HEK293 (cell line): ENCODE results near the gene DCTN2.
A peak's percentile ranks its signal among the peaks of the same experiment; 100 is the strongest.

Experiments used
- CTCF ChIA-PET: fragments of 350-600 bp; formaldehyde crosslinking; extraction: SDS; loops from one replicate; lab custom pipeline; 2021; ENCODE audit warnings: antibody characterized with exemption; lab: Yijun Ruan, JAX
- POLR2A ChIA-PET: fragments of 300-600 bp; formaldehyde crosslinking; extraction: SDS; loops from one replicate; lab custom pipeline; 2020; ENCODE audit warnings: antibody characterized with exemption, inconsistent platforms; lab: Yijun Ruan, JAX
- H3K27ac ChIP-seq: fragments of 200-500 bp; sonication (Bioruptor generic); 2 replicates; pipeline ENCODE4 v1.5.1; 2014; ENCODE audit warnings: low read depth, low read length, control low read depth, inconsistent platforms; ENCODE audit errors: extremely low read depth
- H3K36me3 ChIP-seq, 2 experiments: fragments of 200-500 bp in 1 of 2; sonication (Bioruptor generic) in 1 of 2; 1 replicate in 1 of 2; 2 replicates in 1 of 2; pipeline ENCODE4 v1.5.1; 2014 to 2017; ENCODE audit warnings: inconsistent platforms in 2 of 2, low read length in 2 of 2; ENCODE audit not compliant: control insufficient read depth in 2 of 2, insufficient read depth in 1 of 2
- H3K4me1 ChIP-seq: fragments of 200-500 bp; sonication (Bioruptor generic); 2 replicates; pipeline ENCODE4 v1.5.1; 2014; ENCODE audit warnings: mild to moderate bottlenecking, low read length, inconsistent platforms; ENCODE audit not compliant: control insufficient read depth, insufficient read depth
- H3K4me3 ChIP-seq: 2 replicates; pipeline ENCODE4 v1.5.1; 2011; ENCODE audit warnings: low read depth, mild to moderate bottlenecking, control low read depth, low read length, moderate library complexity
- H3K9me3 ChIP-seq: fragments of 200-500 bp; sonication (Bioruptor generic); 2 replicates; pipeline ENCODE4 v1.5.1; 2014; ENCODE audit warnings: low read depth, low read length, inconsistent platforms; ENCODE audit not compliant: control insufficient read depth, insufficient read depth
- BCL11A ChIP-seq: fragments of 450-650 bp; formaldehyde crosslinking; IDR thresholded peaks from 2 replicates; pipeline ENCODE4 v1.5.1; 2016; ENCODE audit warnings: low read depth, missing biosample characterization, missing genetic modification characterization
- EGR2 ChIP-seq: fragments of 450-650 bp; formaldehyde crosslinking; IDR thresholded peaks from 2 replicates; pipeline ENCODE4 v1.5.1; 2016; ENCODE audit warnings: low read depth, missing biosample characterization, missing genetic modification characterization
- HIC1 ChIP-seq: fragments of 450-650 bp; formaldehyde crosslinking; IDR thresholded peaks from 2 replicates; pipeline ENCODE4 v1.5.1; 2016; ENCODE audit warnings: missing biosample characterization, missing genetic modification characterization
- KLF1 ChIP-seq: fragments of 450-650 bp; formaldehyde crosslinking; IDR thresholded peaks from 2 replicates; pipeline ENCODE4 v1.5.1; 2016; ENCODE audit warnings: missing biosample characterization, missing genetic modification characterization
- MEIS1 ChIP-seq: sonication (generic); formaldehyde crosslinking; IDR thresholded peaks from 2 replicates; pipeline ENCODE4 v1.8.1; 2022; ENCODE audit warnings: missing genetic modification reagents, mild to moderate bottlenecking, borderline replicate concordance
- OVOL3 ChIP-seq: fragments of 450-650 bp; formaldehyde crosslinking; IDR thresholded peaks from 2 replicates; pipeline ENCODE4 v1.5.1; 2016; ENCODE audit warnings: missing biosample characterization, missing genetic modification characterization
- PRDM1 ChIP-seq: fragments of 450-650 bp; formaldehyde crosslinking; IDR thresholded peaks from 2 replicates; pipeline ENCODE4; 2016; ENCODE audit warnings: missing biosample characterization, missing genetic modification characterization
- ZBTB17 ChIP-seq: fragments of 450-650 bp; formaldehyde crosslinking; IDR thresholded peaks from 2 replicates; pipeline ENCODE4 v1.5.1; 2016; ENCODE audit warnings: missing biosample characterization, missing genetic modification characterization
- ZFHX2 ChIP-seq: fragments of 450-650 bp; formaldehyde crosslinking; conservative IDR thresholded peaks from 2 replicates; pipeline ENCODE4 v1.5.1; 2016; ENCODE audit warnings: missing biosample characterization, missing genetic modification characterization
- ZNF146 ChIP-seq: fragments of 450-650 bp; formaldehyde crosslinking; IDR thresholded peaks from 2 replicates; pipeline ENCODE4 v1.5.1; 2016; ENCODE audit warnings: missing biosample characterization, missing genetic modification characterization
- ZNF19 ChIP-seq: fragments of 450-650 bp; formaldehyde crosslinking; IDR thresholded peaks from 2 replicates; pipeline ENCODE4; 2016; ENCODE audit warnings: missing biosample characterization, missing genetic modification characterization, low read depth
- ZNF239 ChIP-seq: fragments of 450-650 bp; formaldehyde crosslinking; IDR thresholded peaks from 2 replicates; pipeline ENCODE4 v1.5.1; 2016; ENCODE audit warnings: missing biosample characterization, missing genetic modification characterization
- ZNF274 ChIP-seq, 2 experiments: fragments of 200-500 bp in 1 of 2; fragments of 450-650 bp in 1 of 2; sonication (Bioruptor generic) in 1 of 2; formaldehyde crosslinking in 1 of 2; IDR thresholded peaks; 2 replicates each; pipeline versions ENCODE4 v1.5.1 to v1.6.1; 2014 to 2016; ENCODE audit warnings: borderline replicate concordance in 1 of 2, inconsistent platforms in 1 of 2, low read length in 1 of 2, missing biosample characterization in 1 of 2, missing genetic modification characterization in 1 of 2
- ZNF423 ChIP-seq: fragments of 450-650 bp; formaldehyde crosslinking; IDR thresholded peaks from 2 replicates; pipeline ENCODE4 v1.5.1; 2016; ENCODE audit warnings: missing biosample characterization, missing genetic modification characterization
- ZNF558 ChIP-seq: fragments of 450-650 bp; formaldehyde crosslinking; IDR thresholded peaks from 2 replicates; pipeline ENCODE4 v1.5.1; 2016; ENCODE audit warnings: missing biosample characterization, missing genetic modification characterization
- ZNF600 ChIP-seq: fragments of 450-650 bp; formaldehyde crosslinking; IDR thresholded peaks from 2 replicates; pipeline ENCODE4 v1.5.1; 2016; ENCODE audit warnings: missing biosample characterization, missing genetic modification characterization
- ZNF621 ChIP-seq: fragments of 450-650 bp; formaldehyde crosslinking; IDR thresholded peaks from 2 replicates; pipeline ENCODE4 v1.5.1; 2017; ENCODE audit warnings: missing biosample characterization, missing genetic modification characterization
- ZNF654 ChIP-seq: fragments of 450-650 bp; formaldehyde crosslinking; IDR thresholded peaks from 2 replicates; pipeline ENCODE4 v1.5.1; 2016; ENCODE audit warnings: low read depth, missing biosample characterization, missing genetic modification characterization
- ZNF670 ChIP-seq: fragments of 450-650 bp; formaldehyde crosslinking; IDR thresholded peaks from 2 replicates; pipeline ENCODE4 v1.5.1; 2016; ENCODE audit warnings: missing biosample characterization, missing genetic modification characterization, low read depth
- ZNF791 ChIP-seq: fragments of 450-650 bp; formaldehyde crosslinking; IDR thresholded peaks from 2 replicates; pipeline ENCODE4 v1.5.1; 2016; ENCODE audit warnings: missing biosample characterization, missing genetic modification characterization
- TF ChIP-seq, protein P1 (sequence below): fragments of 450-650 bp; formaldehyde crosslinking; IDR thresholded peaks from 2 replicates; pipeline ENCODE4 v1.5.1; 2016; ENCODE audit warnings: missing biosample characterization, missing genetic modification characterization
- TF ChIP-seq, protein P2 (sequence below): fragments of 450-650 bp; formaldehyde crosslinking; IDR thresholded peaks from 2 replicates; pipeline ENCODE4 v1.5.1; 2016; ENCODE audit warnings: missing biosample characterization, missing genetic modification characterization, low read depth
- TF ChIP-seq, protein P3 (sequence below): fragments of 450-650 bp; formaldehyde crosslinking; IDR thresholded peaks from 2 replicates; pipeline ENCODE4 v1.5.1; 2017; ENCODE audit warnings: missing biosample characterization, missing genetic modification characterization

Gene DCTN2

GRCh38 chr12:57593187-57593586, 46.2 kb upstream of the DCTN2 start:
- ChIA-PET CTCF (interaction anchor here (0.7 to 3.3 kb wide), 5 partner anchors 9 to 173 kb away, joined by 3 to 42 read pairs (median 4); partner anchors contain the start of gene B4GALNT1), POLR2A (interaction anchor here (1.2 to 2.6 kb wide), 3 partner anchors 13 to 18 kb away, joined by 3 to 9 read pairs (median 4); partner anchors contain the start of gene ARHGEF25)
- H3K4me3 ChIP-seq, result no peak overlapping the region
- peaks cover 11 to 35% of the 10 kb centered on the region in 2 experiments; a peak in 2 of 3 replicates for H3K36me3 ChIP-seq
- no peaks in the 10 kb centered on the region for H3K9me3 ChIP-seq
- H3K27ac ChIP-seq, result no peak overlapping the region
- no peak for TF ChIP-seq ZNF558
- TF ChIP-seq ZNF654, result no peak
- peak; percentile 78 for TF ChIP-seq ZBTB17 (tag by site-specific recombination)
- H3K4me1 ChIP-seq, result peaks cover 5% of the 10 kb centered on the region

DNA sequence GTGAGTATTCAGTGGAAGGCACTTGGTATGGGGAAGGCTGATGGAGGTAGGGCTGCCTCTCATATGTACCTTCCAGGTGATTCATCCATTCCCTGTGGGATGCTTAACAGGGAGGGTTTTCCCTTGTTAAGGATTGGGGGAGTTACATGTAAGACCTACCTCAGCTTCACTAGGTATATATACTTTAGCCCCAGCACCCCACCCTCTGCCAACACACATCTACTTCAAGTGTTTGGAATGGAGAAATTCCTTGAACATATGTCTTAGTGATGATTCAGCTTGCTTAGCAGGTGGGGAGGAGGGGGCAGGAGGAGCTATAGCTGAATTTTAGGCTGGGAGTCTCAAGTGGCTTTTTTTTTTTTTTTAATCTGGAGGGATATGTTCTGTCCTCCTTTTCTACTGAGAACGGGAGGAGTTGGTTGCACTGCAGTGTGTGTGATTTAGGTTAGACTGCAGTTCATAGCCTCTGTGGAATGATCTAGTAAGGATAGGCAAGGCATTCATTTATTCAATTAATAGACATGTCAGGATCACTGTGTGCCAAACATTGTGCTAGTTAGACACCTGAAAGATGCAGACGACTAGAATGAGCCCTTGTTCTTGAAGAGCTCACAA, 45.7 kb upstream of the DCTN2 start:
- POLR2A ChIA-PET, result interaction anchor here (1.1 to 2.6 kb wide), 4 partner anchors 13 to 72 kb away, joined by 3 to 9 read pairs (median 4); partner anchors contain the start of genes B4GALNT1 and DDIT3
- H3K4me3 ChIP-seq, result no peak overlapping the region
- TF ChIP-seq ZNF239 (tag by site-specific recombination), result no peak
- no peak for TF ChIP-seq MEIS1 (CRISPR knock-in tag)
- TF ChIP-seq ZNF146 (tag by site-specific recombination), result no peak
- no peak for TF ChIP-seq PRDM1 (tag by site-specific recombination)
- no peak for TF ChIP-seq HIC1
- no peak for TF ChIP-seq ZNF600 (tag by site-specific recombination)
- TF ChIP-seq ZNF423, result no peak
- no peak for TF ChIP-seq ZNF621
- no peak for TF ChIP-seq BCL11A (tag by site-specific recombination)
- TF ChIP-seq, protein P1, sequence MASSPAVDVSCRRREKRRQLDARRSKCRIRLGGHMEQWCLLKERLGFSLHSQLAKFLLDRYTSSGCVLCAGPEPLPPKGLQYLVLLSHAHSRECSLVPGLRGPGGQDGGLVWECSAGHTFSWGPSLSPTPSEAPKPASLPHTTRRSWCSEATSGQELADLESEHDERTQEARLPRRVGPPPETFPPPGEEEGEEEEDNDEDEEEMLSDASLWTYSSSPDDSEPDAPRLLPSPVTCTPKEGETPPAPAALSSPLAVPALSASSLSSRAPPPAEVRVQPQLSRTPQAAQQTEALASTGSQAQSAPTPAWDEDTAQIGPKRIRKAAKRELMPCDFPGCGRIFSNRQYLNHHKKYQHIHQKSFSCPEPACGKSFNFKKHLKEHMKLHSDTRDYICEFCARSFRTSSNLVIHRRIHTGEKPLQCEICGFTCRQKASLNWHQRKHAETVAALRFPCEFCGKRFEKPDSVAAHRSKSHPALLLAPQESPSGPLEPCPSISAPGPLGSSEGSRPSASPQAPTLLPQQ (tag by site-specific recombination), result no peak
- TF ChIP-seq EGR2 (tag by site-specific recombination), result no peak
- no peak for TF ChIP-seq ZNF670 (tag by site-specific recombination)
- no peak for TF ChIP-seq OVOL3
- no peak for TF ChIP-seq ZNF19
- no peak for TF ChIP-seq KLF1 (tag by site-specific recombination)
- no peak for TF ChIP-seq ZNF274 (IDR thresholded peaks at IDR 0.05; ENCODE audit: low read length)
- no peak for TF ChIP-seq ZNF274 (tag by site-specific recombination; IDR thresholded peaks at IDR 0.05; ENCODE audit: borderline replicate concordance)
- TF ChIP-seq, protein P2, sequence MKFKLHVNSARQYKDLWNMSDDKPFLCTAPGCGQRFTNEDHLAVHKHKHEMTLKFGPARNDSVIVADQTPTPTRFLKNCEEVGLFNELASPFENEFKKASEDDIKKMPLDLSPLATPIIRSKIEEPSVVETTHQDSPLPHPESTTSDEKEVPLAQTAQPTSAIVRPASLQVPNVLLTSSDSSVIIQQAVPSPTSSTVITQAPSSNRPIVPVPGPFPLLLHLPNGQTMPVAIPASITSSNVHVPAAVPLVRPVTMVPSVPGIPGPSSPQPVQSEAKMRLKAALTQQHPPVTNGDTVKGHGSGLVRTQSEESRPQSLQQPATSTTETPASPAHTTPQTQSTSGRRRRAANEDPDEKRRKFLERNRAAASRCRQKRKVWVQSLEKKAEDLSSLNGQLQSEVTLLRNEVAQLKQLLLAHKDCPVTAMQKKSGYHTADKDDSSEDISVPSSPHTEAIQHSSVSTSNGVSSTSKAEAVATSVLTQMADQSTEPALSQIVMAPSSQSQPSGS (tag by site-specific recombination), result no peak
- TF ChIP-seq, protein P3, sequence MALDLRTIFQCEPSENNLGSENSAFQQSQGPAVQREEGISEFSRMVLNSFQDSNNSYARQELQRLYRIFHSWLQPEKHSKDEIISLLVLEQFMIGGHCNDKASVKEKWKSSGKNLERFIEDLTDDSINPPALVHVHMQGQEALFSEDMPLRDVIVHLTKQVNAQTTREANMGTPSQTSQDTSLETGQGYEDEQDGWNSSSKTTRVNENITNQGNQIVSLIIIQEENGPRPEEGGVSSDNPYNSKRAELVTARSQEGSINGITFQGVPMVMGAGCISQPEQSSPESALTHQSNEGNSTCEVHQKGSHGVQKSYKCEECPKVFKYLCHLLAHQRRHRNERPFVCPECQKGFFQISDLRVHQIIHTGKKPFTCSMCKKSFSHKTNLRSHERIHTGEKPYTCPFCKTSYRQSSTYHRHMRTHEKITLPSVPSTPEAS (tag by site-specific recombination), result no peak
- no peak for TF ChIP-seq ZFHX2 (tag by site-specific recombination)
- TF ChIP-seq ZNF791 (tag by site-specific recombination), result no peak
- no peaks in the 10 kb centered on the region for H3K9me3 ChIP-seq
- CTCF ChIA-PET, result interaction anchor here (0.6 to 3.3 kb wide), 6 partner anchors 8 to 174 kb away, joined by 3 to 42 read pairs (median 4); partner anchors contain the start of gene B4GALNT1
- H3K4me1 ChIP-seq, result peaks cover 5% of the 10 kb centered on the region
- H3K36me3 ChIP-seq, result peaks cover 11 to 30% of the 10 kb centered on the region in 2 experiments; a peak in 2 of 3 replicates
- no peak overlapping the region for H3K27ac ChIP-seq
